ENCODE results near the gene HDAC5.

Gene HDAC5

GRCh38 chr17:44043272-44043696 lies 80.2 kb downstream of the HDAC5 start:
- Histone ChIP-seq H3K4me2 (ENCODE audit: insufficient read depth, low read length) (no peak overlapping the region), H3K27me3 (ENCODE audit: insufficient read depth, low read length, poor library complexity) (no peaks in the 10 kb centered on the region), H2AFZ (ENCODE audit: low read depth, low read length) (no peak overlapping the region), H3K4me3 (ENCODE audit: low read depth in 1 of 2, low read length in 2 of 2) (no peak overlapping the region), H3K27ac (ENCODE audit: low read length) (no peak overlapping the region), H3K9me3 (ENCODE audit: insufficient read depth, low read length, severe bottlenecking) (no peaks in the 10 kb centered on the region), H3K4me1 (ENCODE audit: insufficient read depth, low read length) (no peaks in the 10 kb centered on the region), H4K20me1 (ENCODE audit: insufficient read depth, low read length) (peaks cover 55% of the 10 kb centered on the region), H3K36me3 (ENCODE audit: insufficient read depth, low read length) (peaks cover 42% of the 10 kb centered on the region), H3K79me2 (ENCODE audit: insufficient read depth, low read length) (peaks cover 77% of the 10 kb centered on the region), H3K9ac (ENCODE audit: low read depth, low read length) (no peak overlapping the region)
- TF ChIP-seq CTCF (IDR thresholded peaks at IDR 0.05; ENCODE audit: borderline replicate concordance, extremely low read depth, low read length, poor library complexity, severe bottlenecking): no peak
- no peak for TF ChIP-seq EZH2 (IDR thresholded peaks at IDR 0.05; ENCODE audit: borderline replicate concordance, low read depth, low read length, severe bottlenecking)
- no peak for DNase-seq
- no peak for ATAC-seq (ENCODE audit: insufficient read depth, low read depth)

GRCh38 chr17:44039829-44040635 lies 83.4 kb downstream of the HDAC5 start:
- ATAC-seq (ENCODE audit: insufficient read depth, low read depth) (no peak), DNase-seq (no peak)

GRCh38 chr17:44038604-44039011 lies 84.8 kb downstream of the HDAC5 start:
- H3K79me2 ChIP-seq (ENCODE audit: insufficient read depth, low read length): peaks cover 42% of the 10 kb centered on the region
- DNase-seq: no peak
- no peaks in the 10 kb centered on the region for H3K4me1 ChIP-seq (ENCODE audit: insufficient read depth, low read length)
- H3K27me3 ChIP-seq (ENCODE audit: insufficient read depth, low read length, poor library complexity): no peaks in the 10 kb centered on the region
- H3K27ac ChIP-seq (ENCODE audit: low read length): no peak overlapping the region
- TF ChIP-seq EZH2 (IDR thresholded peaks at IDR 0.05; ENCODE audit: borderline replicate concordance, low read depth, low read length, severe bottlenecking): no peak
- no peak for TF ChIP-seq CTCF (IDR thresholded peaks at IDR 0.05; ENCODE audit: borderline replicate concordance, extremely low read depth, low read length, poor library complexity, severe bottlenecking)
- no peak overlapping the region for H3K4me3 ChIP-seq (ENCODE audit: low read depth in 1 of 2, low read length in 2 of 2)
- no peak for ATAC-seq (ENCODE audit: insufficient read depth, low read depth)
- no peak overlapping the region for H2AFZ ChIP-seq (ENCODE audit: low read depth, low read length)
- H3K4me2 ChIP-seq (ENCODE audit: insufficient read depth, low read length): no peak overlapping the region
- peaks cover 30% of the 10 kb centered on the region for H4K20me1 ChIP-seq (ENCODE audit: insufficient read depth, low read length)
- peaks cover 55% of the 10 kb centered on the region for H3K36me3 ChIP-seq (ENCODE audit: insufficient read depth, low read length)
- H3K9ac ChIP-seq (ENCODE audit: low read depth, low read length): no peak overlapping the region
- no peaks in the 10 kb centered on the region for H3K9me3 ChIP-seq (ENCODE audit: insufficient read depth, low read length, severe bottlenecking)

More at GRCh38 chr17:44039829-44040635, 83.4 kb downstream of the HDAC5 start:
- Histone ChIP-seq H3K79me2 (ENCODE audit: insufficient read depth, low read length) (peaks cover 54% of the 10 kb centered on the region), H3K4me1 (ENCODE audit: insufficient read depth, low read length) (no peaks in the 10 kb centered on the region), H3K9me3 (ENCODE audit: insufficient read depth, low read length, severe bottlenecking) (no peaks in the 10 kb centered on the region), H3K27ac (ENCODE audit: low read length) (no peak overlapping the region), H3K4me2 (ENCODE audit: insufficient read depth, low read length) (no peak overlapping the region), H4K20me1 (ENCODE audit: insufficient read depth, low read length) (peaks cover 38% of the 10 kb centered on the region), H2AFZ (ENCODE audit: low read depth, low read length) (no peak overlapping the region), H3K4me3 (ENCODE audit: low read depth in 1 of 2, low read length in 2 of 2) (no peak overlapping the region), H3K27me3 (ENCODE audit: insufficient read depth, low read length, poor library complexity) (no peaks in the 10 kb centered on the region), H3K9ac (ENCODE audit: low read depth, low read length) (no peak overlapping the region), H3K36me3 (ENCODE audit: insufficient read depth, low read length) (peaks cover 47% of the 10 kb centered on the region)
- TF ChIP-seq CTCF (IDR thresholded peaks at IDR 0.05; ENCODE audit: borderline replicate concordance, extremely low read depth, low read length, poor library complexity, severe bottlenecking) (no peak), EZH2 (IDR thresholded peaks at IDR 0.05; ENCODE audit: borderline replicate concordance, low read depth, low read length, severe bottlenecking) (no peak)

Measured in DND-41 (cell line).